Activated naive CD4-positive, alpha-beta T cell treated with anti-CD3 and anti-CD28 coated beads, Interleukin-2, amount 10 ng/mL, durations not matched to agents 7 days and 5 days (primary cell): ENCODE measurements around the gene VAMP8.
A peak's percentile ranks its signal among the peaks of the same experiment; 100 is the strongest.
"Not testable (repeated sequence)": the region's sequence is repeated elsewhere in the genome, so short reads cannot be mapped to it uniquely, and the experiment has no call there.

ENCODE experiments used
- CTCF ChIA-PET: fragments of 350-600 bp; sonication (Branson Sonifier 250); formaldehyde crosslinking; loops from one replicate; lab custom pipeline; 2021; ENCODE audit warnings: antibody characterized with exemption; lab: Charles Lee
- DNase-seq: peaks from one replicate; pipeline ENCODE4 v3.0.0-alpha.2; 2020
- H3K27ac Mint-ChIP-seq: one replicate; pipeline ENCODE4 v1.8.0; 2021; ENCODE audit warnings: mild to moderate bottlenecking, moderate library complexity, mixed read lengths
- H3K27me3 Mint-ChIP-seq: one replicate; pipeline ENCODE4 v1.8.0; 2021; ENCODE audit warnings: mild to moderate bottlenecking, mixed read lengths
- H3K36me3 Mint-ChIP-seq: one replicate; pipeline ENCODE4 v1.8.0; 2021; ENCODE audit warnings: mixed read lengths
- H3K4me1 Mint-ChIP-seq: one replicate; pipeline ENCODE4 v1.8.0; 2021; ENCODE audit warnings: mixed read lengths
- H3K4me3 Mint-ChIP-seq: one replicate; pipeline ENCODE4 v1.8.0; 2021; ENCODE audit warnings: mild to moderate bottlenecking, moderate library complexity, mixed read lengths
- H3K9me3 Mint-ChIP-seq: one replicate; pipeline ENCODE4 v1.8.0; 2021; ENCODE audit warnings: mixed read lengths

VAMP8 gene

GRCh38 chr2:85590950-85591349 lies 13.6 kb downstream of the VAMP8 start:
- DNase-seq = no peak
- Mint-ChIP-seq H3K9me3 (no peaks in the 10 kb centered on the region), H3K36me3 (peaks cover 13% of the 10 kb centered on the region), H3K4me3 (no peak overlapping the region), H3K4me1 (peaks cover 58% of the 10 kb centered on the region), H3K27ac (no peak overlapping the region), H3K27me3 (no peaks in the 10 kb centered on the region)
- CTCF ChIA-PET = no interaction called here

GRCh38 chr2:85591563-85591962 lies 14.2 kb downstream of the VAMP8 start:
- CTCF ChIA-PET = no interaction called here
- no peak overlapping the region for H3K27ac Mint-ChIP-seq
- no peak overlapping the region for H3K4me3 Mint-ChIP-seq
- peaks cover 13% of the 10 kb centered on the region for H3K36me3 Mint-ChIP-seq
- H3K9me3 Mint-ChIP-seq = no peaks in the 10 kb centered on the region
- H3K27me3 Mint-ChIP-seq = no peaks in the 10 kb centered on the region
- H3K4me1 Mint-ChIP-seq = peaks cover 57% of the 10 kb centered on the region
- no peak for DNase-seq

- H3K36me3 Mint-ChIP-seq = peaks cover 18% of the 10 kb centered on the region
- not testable (repeated sequence) for H3K9me3 Mint-ChIP-seq, DNase-seq, H3K27me3 Mint-ChIP-seq, H3K4me3 Mint-ChIP-seq, H3K27ac Mint-ChIP-seq
- H3K4me1 Mint-ChIP-seq = peaks cover 63% of the 10 kb centered on the region
- CTCF ChIA-PET = interaction anchor here (1.2 kb wide), 1 partner anchor 40 kb away, joined by 3 read pairs; no protein-coding TSS in a partner anchor
Observed at GRCh38 chr2:85592299-85592698, 14.9 kb downstream of the VAMP8 start.

- CTCF ChIA-PET = interaction anchor here (1.2 kb wide), 1 partner anchor 41 kb away, joined by 3 read pairs; no protein-coding TSS in a partner anchor
- Mint-ChIP-seq H3K36me3 (peaks cover 18% of the 10 kb centered on the region), H3K27me3 (no peaks in the 10 kb centered on the region), H3K9me3 (no peaks in the 10 kb centered on the region), H3K4me3 (peak overlapping the region; percentile 99), H3K27ac (no peak overlapping the region), H3K4me1 (peaks cover 56% of the 10 kb centered on the region)
- no peak for DNase-seq
Observed at GRCh38 chr2:85593023-85593422, 15.6 kb downstream of the VAMP8 start.

GRCh38 chr2:85594715-85595300 lies 17.4 kb downstream of the VAMP8 start:
- no peak for DNase-seq
- Mint-ChIP-seq H3K36me3 (peaks cover 21% of the 10 kb centered on the region), H3K27ac (peak overlapping the region; percentile 91), H3K9me3 (no peaks in the 10 kb centered on the region), H3K4me1 (peaks cover 44% of the 10 kb centered on the region), H3K4me3 (peak overlapping the region; percentile 99), H3K27me3 (no peaks in the 10 kb centered on the region)
- CTCF ChIA-PET = interaction anchor here (1.2 to 1.8 kb wide), 4 partner anchors 9 to 175 kb away, joined by 3 to 8 read pairs (median 3); no protein-coding TSS in a partner anchor

- peaks cover 38% of the 10 kb centered on the region for H3K4me1 Mint-ChIP-seq
- H3K27ac Mint-ChIP-seq = peak within 1 kb of the TSS; percentile 91
- peak within 1 kb of the TSS; percentile 99 for H3K4me3 Mint-ChIP-seq
- H3K9me3 Mint-ChIP-seq = no peaks in the 10 kb centered on the region
- CTCF ChIA-PET = interaction anchor here (1.2 to 1.8 kb wide), 5 partner anchors 9 to 175 kb away, joined by 3 to 8 read pairs (median 3); no protein-coding TSS in a partner anchor
- H3K27me3 Mint-ChIP-seq = no peaks in the 10 kb centered on the region
- peaks cover 21% of the 10 kb centered on the region for H3K36me3 Mint-ChIP-seq
- peak; percentile 96 for DNase-seq
Observed at GRCh38 chr2:85595301-85596025, 18.1 kb downstream of the VAMP8 start, which contains the start of gene RNF181. Gene RNF181 (plus strand): TSS chr2:85595745. CDS start chr2:85595764, 19 bp downstream.

GRCh38 chr2:85596026-85596333 lies 18.6 kb downstream of the VAMP8 start:
- Mint-ChIP-seq H3K27ac (peak overlapping the region; percentile 91), H3K9me3 (no peaks in the 10 kb centered on the region), H3K4me3 (peak overlapping the region; percentile 99), H3K27me3 (no peaks in the 10 kb centered on the region), H3K36me3 (peaks cover 21% of the 10 kb centered on the region), H3K4me1 (peaks cover 37% of the 10 kb centered on the region)
- DNase-seq = no peak
- CTCF ChIA-PET = interaction anchor here (1.2 to 1.8 kb wide), 3 partner anchors 8 to 176 kb away, joined by 3 to 8 read pairs (median 4); no protein-coding TSS in a partner anchor

- H3K4me1 Mint-ChIP-seq = peaks cover 36% of the 10 kb centered on the region
- CTCF ChIA-PET = interaction anchor here (1.3 kb wide), 1 partner anchor 20 kb away, joined by 4 read pairs; no protein-coding TSS in a partner anchor
Observed at GRCh38 chr2:85596486-85597143, 19.2 kb downstream of the VAMP8 start.

GRCh38 chr2:85597241-85597640 lies 19.9 kb downstream of the VAMP8 start:
- CTCF ChIA-PET = no interaction called here
- Mint-ChIP-seq H3K36me3 (peaks cover 17% of the 10 kb centered on the region), H3K27ac (peak overlapping the region; percentile 91), H3K4me1 (peaks cover 40% of the 10 kb centered on the region), H3K27me3 (peaks cover 3% of the 10 kb centered on the region), H3K9me3 (no peaks in the 10 kb centered on the region), H3K4me3 (peak overlapping the region; percentile 99)
- no peak for DNase-seq

More at GRCh38 chr2:85596486-85597143, 19.2 kb downstream of the VAMP8 start:
- H3K27me3 Mint-ChIP-seq = no peaks in the 10 kb centered on the region
- H3K4me3 Mint-ChIP-seq = peak overlapping the region; percentile 99
- no peaks in the 10 kb centered on the region for H3K9me3 Mint-ChIP-seq
- H3K36me3 Mint-ChIP-seq = peaks cover 18% of the 10 kb centered on the region
- no peak for DNase-seq
- H3K27ac Mint-ChIP-seq = peak overlapping the region; percentile 91

- Mint-ChIP-seq H3K27me3 (peaks cover 9% of the 10 kb centered on the region), H3K27ac (no peak overlapping the region), H3K4me1 (peaks cover 43% of the 10 kb centered on the region), H3K9me3 (no peaks in the 10 kb centered on the region), H3K36me3 (peaks cover 17% of the 10 kb centered on the region), H3K4me3 (no peak overlapping the region)
- no peak for DNase-seq
- CTCF ChIA-PET = interaction anchor here (1.2 kb wide), 1 partner anchor 47 kb away, joined by 3 read pairs; no protein-coding TSS in a partner anchor
Observed at GRCh38 chr2:85598594-85599340, 21.4 kb downstream of the VAMP8 start.

GRCh38 chr2:85599468-85600234 lies 22.3 kb downstream of the VAMP8 start:
- Mint-ChIP-seq H3K36me3 (peaks cover 14% of the 10 kb centered on the region), H3K9me3 (no peaks in the 10 kb centered on the region), H3K27ac (no peak overlapping the region), H3K27me3 (peaks cover 12% of the 10 kb centered on the region), H3K4me3 (no peak overlapping the region), H3K4me1 (peaks cover 37% of the 10 kb centered on the region)
- DNase-seq = no peak
- CTCF ChIA-PET = interaction anchor here (1.2 kb wide), 2 partner anchors 37 to 48 kb away, joined by 3 to 4 read pairs; no protein-coding TSS in a partner anchor

GRCh38 chr2:85600235-85600575 lies 22.8 kb downstream of the VAMP8 start:
- Mint-ChIP-seq H3K4me3 (no peak overlapping the region), H3K4me1 (peaks cover 35% of the 10 kb centered on the region), H3K27ac (no peak overlapping the region), H3K36me3 (peaks cover 14% of the 10 kb centered on the region), H3K9me3 (no peaks in the 10 kb centered on the region), H3K27me3 (peaks cover 12% of the 10 kb centered on the region)
- CTCF ChIA-PET = interaction anchor here (1.2 kb wide), 1 partner anchor 36 kb away, joined by 4 read pairs; no protein-coding TSS in a partner anchor
- no peak for DNase-seq
